ENCODE results near the gene ABCA13.

The ABCA13 gene

DNA sequence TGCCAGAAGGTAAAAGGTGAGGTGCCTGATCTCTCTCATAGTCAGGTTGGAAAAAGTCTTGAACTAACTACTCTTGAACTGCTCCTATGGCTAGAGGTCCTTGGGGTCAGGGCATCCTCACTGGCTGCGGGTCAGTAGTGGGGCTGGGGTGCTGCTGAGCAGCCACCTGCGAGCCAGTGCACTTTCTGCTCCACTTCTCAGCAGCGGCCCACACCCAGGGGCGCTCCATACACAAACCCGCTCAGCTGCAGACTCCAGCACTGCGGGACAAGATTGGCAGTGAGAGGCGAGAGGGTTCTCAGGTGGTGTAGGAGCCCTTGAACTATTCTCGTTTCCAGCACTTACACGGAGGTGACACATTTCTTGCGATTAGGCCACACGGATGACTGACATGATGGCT is 6.0 kb downstream of the ABCA13 start:
- TF ChIP-seq, protein P1, sequence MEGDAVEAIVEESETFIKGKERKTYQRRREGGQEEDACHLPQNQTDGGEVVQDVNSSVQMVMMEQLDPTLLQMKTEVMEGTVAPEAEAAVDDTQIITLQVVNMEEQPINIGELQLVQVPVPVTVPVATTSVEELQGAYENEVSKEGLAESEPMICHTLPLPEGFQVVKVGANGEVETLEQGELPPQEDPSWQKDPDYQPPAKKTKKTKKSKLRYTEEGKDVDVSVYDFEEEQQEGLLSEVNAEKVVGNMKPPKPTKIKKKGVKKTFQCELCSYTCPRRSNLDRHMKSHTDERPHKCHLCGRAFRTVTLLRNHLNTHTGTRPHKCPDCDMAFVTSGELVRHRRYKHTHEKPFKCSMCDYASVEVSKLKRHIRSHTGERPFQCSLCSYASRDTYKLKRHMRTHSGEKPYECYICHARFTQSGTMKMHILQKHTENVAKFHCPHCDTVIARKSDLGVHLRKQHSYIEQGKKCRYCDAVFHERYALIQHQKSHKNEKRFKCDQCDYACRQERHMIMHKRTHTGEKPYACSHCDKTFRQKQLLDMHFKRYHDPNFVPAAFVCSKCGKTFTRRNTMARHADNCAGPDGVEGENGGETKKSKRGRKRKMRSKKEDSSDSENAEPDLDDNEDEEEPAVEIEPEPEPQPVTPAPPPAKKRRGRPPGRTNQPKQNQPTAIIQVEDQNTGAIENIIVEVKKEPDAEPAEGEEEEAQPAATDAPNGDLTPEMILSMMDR (IDR thresholded peaks at IDR 0.05; ENCODE audit: insufficient read depth, low read length, missing control alignments): no peak
- no peak for DNase-seq (ENCODE audit: low read depth, low spot score)
- POLR2A ChIA-PET: no interaction called here
- no peak overlapping the region for H3K4me3 ChIP-seq (ENCODE audit: low read depth, low read length)
- CTCF ChIA-PET: interaction anchor here (0.7 to 1.1 kb wide), 3 partner anchors 10 to 233 kb away, joined by 3 to 5 read pairs (median 3); no protein-coding TSS in a partner anchor

DNA sequence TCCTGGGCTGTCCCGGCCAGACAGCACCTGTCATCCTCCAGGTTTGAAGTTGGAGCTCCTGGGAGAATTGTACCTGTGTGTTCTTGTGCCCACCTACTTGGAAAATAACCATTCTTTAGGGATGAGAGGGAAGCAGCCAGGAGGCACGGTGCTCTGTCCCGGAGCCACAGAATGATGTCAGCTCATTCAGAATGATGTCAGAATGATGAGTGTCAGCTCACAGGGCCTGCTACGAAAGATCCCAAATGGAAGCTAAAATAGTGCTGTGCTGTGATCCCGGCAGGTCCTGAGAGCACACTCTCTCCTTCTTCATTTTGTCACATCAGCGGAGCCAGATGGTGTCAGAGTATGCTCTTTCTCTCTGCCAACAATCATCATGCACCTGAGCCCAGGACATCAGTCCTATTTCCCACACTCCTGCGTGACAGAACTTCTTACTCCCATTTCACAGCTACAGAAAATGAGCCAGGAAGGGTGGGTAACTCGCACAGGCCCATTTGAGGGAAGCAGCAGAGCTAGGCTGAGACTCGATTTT is 8.3 kb downstream of the ABCA13 start:
- TF ChIP-seq, protein P1 (IDR thresholded peaks at IDR 0.05; ENCODE audit: insufficient read depth, low read length, missing control alignments): no peak
- CTCF ChIA-PET: interaction anchor here (0.9 kb wide), 1 partner anchor 25 kb away, joined by 3 read pairs; no protein-coding TSS in a partner anchor
- no peak for DNase-seq (ENCODE audit: low read depth, low spot score)
- no peak overlapping the region for H3K4me3 ChIP-seq (ENCODE audit: low read depth, low read length)
- POLR2A ChIA-PET: no interaction called here

DNA sequence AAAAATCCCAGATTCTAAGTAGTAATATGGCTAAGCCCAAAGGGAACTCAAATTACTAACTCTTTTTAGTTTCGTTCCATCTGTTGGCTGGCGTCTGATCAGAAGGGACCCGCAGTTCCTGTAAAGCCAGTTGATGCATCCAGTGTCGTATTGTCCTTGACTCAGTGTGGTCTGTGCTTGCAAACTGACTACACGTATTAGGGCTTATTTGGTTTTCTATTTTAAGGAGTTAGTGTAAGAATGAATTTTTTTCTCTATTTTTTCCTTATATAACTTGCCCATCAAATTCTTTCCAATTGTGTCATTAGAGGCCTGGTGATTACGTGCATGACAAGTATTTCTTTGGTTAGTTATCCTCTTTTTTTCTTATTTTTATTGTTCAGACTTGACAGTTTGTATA is 9.7 kb downstream of the ABCA13 start:
- DNase-seq (ENCODE audit: low read depth, low spot score): no peak
- no peak overlapping the region for H3K4me3 ChIP-seq (ENCODE audit: low read depth, low read length)
- TF ChIP-seq, protein P1 (IDR thresholded peaks at IDR 0.05; ENCODE audit: insufficient read depth, low read length, missing control alignments): no peak
- CTCF ChIA-PET: interaction anchor here (0.7 to 1.9 kb wide), 2 partner anchors 26 to 236 kb away, joined by 4 to 5 read pairs; no protein-coding TSS in a partner anchor
- POLR2A ChIA-PET: no interaction called here

DNA sequence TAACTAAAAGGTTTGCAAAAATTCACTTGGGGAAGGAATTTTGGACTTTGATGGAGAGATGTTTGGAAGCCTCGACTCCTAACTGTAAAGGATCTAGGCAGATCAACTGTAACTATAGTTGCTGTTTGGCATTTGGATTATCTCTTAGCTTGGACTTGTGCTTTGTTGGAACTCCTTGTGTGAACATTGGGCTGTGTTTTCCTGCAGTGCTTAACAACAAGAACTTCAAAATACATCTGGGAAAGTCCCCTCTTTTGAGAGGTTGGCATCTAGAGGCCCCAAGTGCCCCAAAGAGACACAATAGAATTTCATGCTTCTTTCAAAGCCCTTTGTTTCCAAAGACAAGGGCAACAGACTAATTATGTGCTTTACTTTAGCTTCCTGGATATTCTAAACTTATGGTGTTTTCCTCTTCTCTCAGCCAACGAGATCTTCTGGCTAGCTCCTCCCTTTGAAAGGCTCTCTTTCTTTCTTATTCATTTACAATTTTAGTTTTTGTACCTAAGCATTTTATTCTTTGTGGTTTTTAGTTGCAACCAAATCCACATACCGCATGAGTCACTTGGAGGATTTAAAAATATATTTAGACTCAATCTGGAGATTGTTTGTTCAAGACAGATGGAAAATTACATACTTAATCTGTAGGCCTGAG is 11.6 kb downstream of the ABCA13 start:
- TF ChIP-seq, protein P1 (IDR thresholded peaks at IDR 0.05; ENCODE audit: insufficient read depth, low read length, missing control alignments): no peak
- POLR2A ChIA-PET: no interaction called here
- CTCF ChIA-PET: interaction anchor here (1.3 to 1.9 kb wide), 2 partner anchors 15 to 28 kb away, joined by 4 to 5 read pairs; no protein-coding TSS in a partner anchor
- H3K4me3 ChIP-seq (ENCODE audit: low read depth, low read length): no peak overlapping the region
- DNase-seq (ENCODE audit: low read depth, low spot score): no peak

DNA sequence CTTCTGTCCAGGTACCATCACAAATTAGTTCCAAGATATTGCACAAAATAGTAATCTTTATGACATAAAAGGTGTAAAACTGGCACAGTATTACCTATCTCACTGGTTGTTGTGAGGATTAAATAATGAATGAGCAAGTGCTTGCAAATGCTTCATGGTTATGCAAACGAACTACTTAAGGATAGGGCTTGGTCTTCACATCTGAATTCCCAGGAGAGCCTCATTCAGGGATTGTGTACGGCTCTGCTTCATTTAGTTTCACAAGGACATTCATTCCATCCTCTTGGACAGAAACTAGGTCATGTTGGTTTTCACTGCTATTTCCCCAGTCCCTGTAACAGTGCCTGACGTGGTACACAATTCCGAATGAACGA is 12.1 kb downstream of the ABCA13 start:
- CTCF ChIA-PET: no interaction called here

DNA sequence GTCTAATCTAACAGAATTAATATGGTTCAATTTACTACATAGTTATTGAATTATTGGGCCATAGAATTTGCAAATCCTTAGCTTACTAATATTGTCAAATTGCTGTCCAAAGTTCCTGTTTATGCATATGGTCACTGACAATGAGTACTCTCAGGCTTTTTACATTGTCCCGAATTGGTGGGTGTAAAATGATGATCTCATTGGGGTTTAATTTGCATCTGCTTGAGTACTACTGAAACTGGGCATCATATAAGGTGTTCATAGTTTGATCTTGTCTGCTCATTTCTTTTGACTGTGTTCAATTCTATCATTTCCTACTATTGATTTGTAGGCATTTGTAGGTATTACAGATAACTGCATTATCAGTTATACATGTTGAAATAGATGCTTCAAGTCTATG is 12.7 kb downstream of the ABCA13 start:
- ChIA-PET POLR2A (no interaction called here), CTCF (interaction anchor here (1.6 kb wide), 1 partner anchor 9 kb away, joined by 3 read pairs; no protein-coding TSS in a partner anchor)
- no peak for DNase-seq (ENCODE audit: low read depth, low spot score)
- H3K4me3 ChIP-seq (ENCODE audit: low read depth, low read length): no peak overlapping the region
- TF ChIP-seq, protein P1 (IDR thresholded peaks at IDR 0.05; ENCODE audit: insufficient read depth, low read length, missing control alignments): no peak

More for the DNA sequence above, 12.1 kb downstream of the ABCA13 start:
- no peak for DNase-seq (ENCODE audit: low read depth, low spot score)
- TF ChIP-seq, protein P1 (IDR thresholded peaks at IDR 0.05; ENCODE audit: insufficient read depth, low read length, missing control alignments): no peak
- POLR2A ChIA-PET: no interaction called here
- no peak overlapping the region for H3K4me3 ChIP-seq (ENCODE audit: low read depth, low read length)
